GM19452 (cell line): ENCODE measurements around the gene FYN.
"Not testable (repeated sequence)": the region's sequence is repeated elsewhere in the genome, so short reads cannot be mapped to it uniquely, and the experiment has no call there.

Experiments
- ATAC-seq: cut with Tn5 transposase; IDR thresholded peaks from one replicate; pipeline ENCODE4 v1.9.1; 2021; ENCODE audit not compliant: unreplicated experiment

Gene FYN

DNA sequence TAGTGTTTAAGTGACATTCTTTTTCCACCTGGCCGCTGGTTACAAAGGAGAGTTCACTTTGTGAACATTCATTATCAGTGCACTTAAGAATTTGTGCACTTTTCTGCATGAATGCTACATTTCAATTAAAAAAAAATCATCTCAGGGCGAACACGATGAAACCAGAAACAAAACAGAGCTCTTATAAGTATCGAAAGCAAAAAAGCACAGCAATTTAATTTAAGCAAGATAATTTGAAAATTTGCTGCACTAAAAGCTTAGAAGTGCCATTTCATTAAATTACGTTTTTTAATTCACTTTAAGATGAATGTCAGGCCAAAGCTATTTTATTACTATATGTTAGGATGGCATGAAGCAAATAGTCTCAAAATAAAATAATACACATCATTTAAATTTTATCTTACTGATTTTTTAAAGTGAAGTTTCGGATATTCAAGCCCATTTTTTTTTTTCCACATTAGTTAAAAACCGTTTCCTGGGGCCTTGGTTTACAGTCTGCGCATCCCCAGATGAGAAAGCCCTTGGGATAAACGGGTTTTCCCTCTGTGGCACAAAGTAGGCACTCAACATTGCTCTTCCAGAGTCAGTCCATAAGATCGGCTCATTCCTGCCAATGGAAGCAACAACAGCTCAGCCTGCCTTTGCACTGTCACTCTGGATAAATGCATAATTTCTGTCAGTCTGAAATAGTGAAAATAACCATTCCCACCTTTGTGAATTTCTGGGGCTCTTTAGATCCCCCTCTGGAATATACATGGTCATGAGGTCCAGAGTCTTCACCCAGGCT lies 80.1 kb downstream of the FYN start:
- no peak for ATAC-seq

- no peak for ATAC-seq
Measured at GRCh38 chr6:111792241-111792640, 81.0 kb downstream of the FYN start.

DNA sequence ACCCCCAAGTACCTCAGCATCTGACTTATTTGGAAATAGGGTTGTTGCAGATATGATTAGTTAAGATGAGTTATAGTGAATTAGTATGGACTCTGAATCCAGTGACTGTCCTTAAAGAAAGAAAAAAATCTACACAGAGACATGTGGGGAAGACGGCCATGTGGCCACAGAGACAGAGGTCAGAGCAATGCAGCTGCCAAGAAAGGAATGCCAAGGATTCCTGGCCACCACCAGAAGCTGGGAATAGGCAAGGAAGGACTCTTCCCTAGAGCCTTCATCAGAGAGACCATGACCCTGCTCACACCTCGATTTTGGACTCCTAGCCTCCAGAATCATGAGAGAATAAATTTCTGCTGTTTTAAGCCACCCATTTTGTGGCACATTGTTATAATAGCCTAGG lies 81.8 kb downstream of the FYN start:
- ATAC-seq, result no peak

DNA sequence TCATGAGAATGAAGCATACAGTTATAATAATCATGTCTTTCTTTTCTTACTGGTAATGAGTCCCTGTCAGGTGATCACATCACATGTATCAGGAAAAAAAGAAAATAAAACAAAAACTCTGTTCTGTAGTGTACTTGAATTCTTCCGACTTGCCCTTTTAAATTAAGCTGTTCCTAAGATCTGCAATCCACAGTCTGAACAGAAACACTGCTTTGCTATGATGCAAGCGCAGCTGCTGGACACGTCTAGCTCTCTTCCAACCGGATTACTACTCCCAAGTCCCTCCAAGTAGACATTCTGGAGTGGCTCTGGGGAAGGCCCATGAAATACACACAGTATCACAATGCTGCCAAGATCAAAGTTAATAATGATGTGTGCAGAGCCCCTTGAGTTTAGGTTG lies 83.7 kb downstream of the FYN start:
- ATAC-seq, result no peak

DNA sequence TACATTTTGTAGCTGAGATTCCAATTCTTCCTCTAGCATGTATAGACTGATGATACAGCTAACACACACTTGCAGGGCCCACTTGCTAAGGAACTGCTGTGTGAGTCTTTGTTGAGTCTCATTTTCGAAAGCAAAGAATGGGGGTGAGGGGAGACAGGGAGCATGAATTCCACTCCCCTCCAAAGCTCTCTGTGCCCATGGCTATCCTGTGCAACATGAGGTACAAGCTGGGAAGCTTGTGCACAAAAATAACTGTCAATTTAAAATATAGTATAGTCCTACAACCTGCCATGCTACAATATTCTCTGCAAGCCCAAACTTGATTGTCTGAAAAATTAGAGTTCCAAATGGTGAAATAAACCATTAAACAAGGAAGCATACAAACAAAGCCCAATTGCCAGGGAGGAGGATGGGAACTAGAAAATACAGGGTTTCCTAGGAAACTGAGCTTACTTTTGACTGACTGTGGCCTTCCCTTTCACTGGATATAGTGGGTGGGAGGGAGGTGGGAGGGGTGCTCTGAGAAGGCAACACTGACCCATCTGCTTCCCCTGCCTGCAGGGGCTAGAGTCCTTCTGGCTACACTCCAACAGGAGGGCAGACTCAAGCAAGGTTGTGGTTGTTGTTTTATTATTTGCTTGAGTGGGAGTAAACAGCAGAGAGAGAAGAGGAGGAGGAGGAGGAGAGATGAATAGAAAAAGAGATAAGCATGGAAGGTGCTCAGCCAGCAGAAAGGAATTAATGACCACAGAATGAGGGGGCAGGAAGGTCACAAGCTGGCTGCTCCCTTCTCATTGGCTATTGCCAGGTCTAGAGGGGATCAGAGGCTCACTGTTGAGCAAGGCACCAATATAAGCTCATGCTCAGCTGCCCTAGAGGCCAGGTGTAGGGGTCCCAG lies 84.6 kb downstream of the FYN start:
- ATAC-seq, result no peak

DNA sequence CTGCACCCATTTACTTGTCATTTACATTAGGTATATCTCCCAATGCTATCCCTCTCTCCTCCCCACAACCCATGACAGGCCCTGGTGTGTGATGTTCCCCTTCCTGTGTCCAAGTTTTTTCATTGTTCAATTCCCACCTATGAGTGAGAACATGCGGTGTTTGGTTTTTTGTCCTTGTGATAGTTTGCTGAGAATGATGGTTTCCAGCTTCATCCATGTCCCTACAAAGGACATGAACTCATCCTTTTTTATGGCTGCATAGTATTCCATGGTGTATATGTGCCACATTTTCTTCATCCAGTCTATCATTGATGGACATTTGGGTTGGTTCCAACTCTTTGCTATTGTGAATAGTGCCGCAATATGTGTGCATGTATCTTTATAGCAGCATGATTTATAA lies 87.1 kb downstream of the FYN start:
- ATAC-seq, result not testable (repeated sequence)

GRCh38 chr6:111784433-111784832 lies 88.8 kb downstream of the FYN start:
- ATAC-seq, result no peak

DNA sequence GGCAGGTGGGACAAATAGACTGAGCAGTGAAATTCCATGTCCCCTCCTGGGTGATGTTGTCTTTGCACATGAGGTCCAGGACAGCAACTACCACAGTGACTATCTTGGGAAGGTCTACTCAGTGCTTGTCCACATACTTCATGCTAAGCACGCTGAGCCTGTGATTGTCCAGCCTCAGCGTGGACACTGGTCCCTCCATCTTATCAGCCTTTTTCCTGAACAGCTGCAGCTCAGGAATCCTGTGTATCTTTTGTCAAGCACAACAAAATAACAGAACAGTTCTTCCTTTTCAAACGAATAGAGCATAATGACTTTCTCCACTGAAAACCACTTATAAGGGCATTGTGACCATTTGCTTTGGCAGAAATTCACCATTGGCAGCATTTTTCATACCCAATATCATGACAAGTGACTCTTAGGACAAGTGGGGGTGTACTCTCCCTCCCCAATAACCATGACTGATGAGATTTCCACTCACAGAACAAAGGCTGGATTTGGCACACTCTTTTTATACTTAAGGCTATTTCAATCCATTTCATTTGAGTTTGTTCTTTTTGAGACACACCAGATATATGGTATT lies 90.3 kb downstream of the FYN start:
- no peak for ATAC-seq

GRCh38 chr6:111782192-111782809 lies 91.0 kb downstream of the FYN start:
- ATAC-seq, result no peak

DNA sequence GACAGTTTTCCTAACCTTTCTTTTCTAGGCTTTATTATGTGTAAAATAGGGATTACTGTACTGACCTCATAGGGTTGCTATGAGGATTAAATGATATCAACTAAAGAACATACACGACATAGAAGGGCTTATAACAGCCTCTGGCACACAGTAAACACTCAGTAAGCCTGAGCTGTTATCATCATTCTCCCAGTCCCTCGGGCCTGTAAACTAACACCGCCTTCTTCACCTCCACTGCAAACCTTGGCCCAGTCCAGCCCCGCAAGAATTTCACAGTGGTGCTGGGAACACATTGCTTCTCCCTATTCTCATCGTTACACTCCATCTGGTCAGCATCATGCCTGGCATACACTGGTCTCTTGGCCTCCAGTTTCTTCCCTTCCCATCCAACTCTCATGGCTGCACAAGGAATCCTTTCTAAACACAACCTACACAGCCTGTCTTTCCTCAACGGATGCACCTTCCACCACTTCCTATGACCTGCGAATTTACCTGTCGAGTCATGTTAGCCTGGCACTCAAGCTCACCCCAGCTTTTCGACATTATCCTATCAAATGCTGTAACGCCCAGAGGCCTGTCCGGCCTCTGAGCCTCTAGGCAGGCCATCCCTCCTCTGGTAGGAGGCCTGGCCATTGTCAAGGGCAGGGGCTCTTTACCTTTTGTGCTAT lies 92.1 kb downstream of the FYN start:
- no peak for ATAC-seq

- ATAC-seq, result no peak
Measured at GRCh38 chr6:111780393-111780792, 92.9 kb downstream of the FYN start.

- ATAC-seq, result no peak
Measured at GRCh38 chr6:111779660-111780059, 93.6 kb downstream of the FYN start.

- ATAC-seq, result no peak
Measured at GRCh38 chr6:111779031-111779430, 94.2 kb downstream of the FYN start.

- peak; percentile 46 for ATAC-seq
Measured at GRCh38 chr6:111777357-111777756, 95.9 kb downstream of the FYN start.

DNA sequence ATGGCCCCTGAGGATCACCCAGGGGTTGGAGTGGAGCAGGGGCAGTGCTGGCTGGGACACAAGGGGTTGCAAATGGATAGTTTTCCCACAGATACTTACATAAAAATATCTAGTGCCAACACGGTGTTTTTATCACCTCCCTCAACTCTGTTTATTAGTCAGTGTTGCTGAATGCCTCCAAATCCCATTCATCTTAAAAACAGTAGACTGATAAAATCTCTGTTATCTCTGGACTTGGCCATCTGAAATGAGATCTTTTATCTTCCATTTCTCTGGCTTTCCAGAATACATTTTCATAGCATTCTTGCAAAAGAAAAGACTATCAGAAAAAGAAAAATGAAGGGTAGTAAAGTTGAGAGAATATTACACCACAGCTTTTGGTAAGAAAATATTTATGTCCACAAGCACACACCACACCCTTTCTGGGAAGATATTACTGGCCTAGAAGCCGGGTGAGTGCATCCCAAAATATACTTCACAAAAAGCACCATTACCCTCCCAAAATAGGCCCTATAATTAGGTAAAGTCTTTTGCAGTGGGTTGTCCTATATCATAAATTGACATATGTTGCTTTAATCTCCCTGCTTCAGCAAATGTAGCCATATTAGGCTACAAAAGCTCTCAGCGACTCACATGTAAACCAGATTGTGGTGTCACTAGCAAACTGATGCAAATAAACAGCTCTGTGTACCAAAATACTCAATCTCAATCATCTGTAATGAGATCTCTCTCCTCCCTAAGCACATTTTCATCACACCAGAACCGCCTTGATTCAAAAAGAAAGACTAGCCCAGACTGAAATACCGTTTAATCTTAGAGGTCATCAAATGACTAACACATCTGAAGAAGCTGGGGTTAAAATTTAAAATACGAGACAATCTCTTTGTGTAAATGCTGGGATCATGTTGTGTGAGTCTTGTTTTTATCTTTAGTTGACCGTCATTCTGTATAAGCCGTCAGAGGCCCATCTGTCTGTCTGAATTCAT lies 96.7 kb downstream of the FYN start:
- ATAC-seq, result no peak

GRCh38 chr6:111775145-111775922 lies 97.9 kb downstream of the FYN start:
- no peak for ATAC-seq

DNA sequence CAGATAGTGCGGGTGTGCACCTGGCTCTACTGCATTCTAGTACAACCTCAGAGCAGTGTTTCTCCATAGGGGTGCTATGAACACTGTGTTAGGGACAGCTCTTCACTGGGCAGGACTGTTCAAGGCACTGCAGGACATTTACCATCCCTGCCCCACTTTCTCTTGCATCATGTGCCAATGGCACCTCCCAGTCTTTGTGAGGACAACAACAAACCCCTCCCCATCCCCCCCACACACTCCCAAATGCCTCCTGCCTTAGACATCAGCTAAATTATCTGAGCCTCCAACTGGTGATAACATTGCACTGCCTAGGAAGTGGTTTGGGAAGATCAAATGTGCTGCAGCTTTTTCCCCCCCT lies 98.9 kb downstream of the FYN start:
- ATAC-seq, result no peak

DNA sequence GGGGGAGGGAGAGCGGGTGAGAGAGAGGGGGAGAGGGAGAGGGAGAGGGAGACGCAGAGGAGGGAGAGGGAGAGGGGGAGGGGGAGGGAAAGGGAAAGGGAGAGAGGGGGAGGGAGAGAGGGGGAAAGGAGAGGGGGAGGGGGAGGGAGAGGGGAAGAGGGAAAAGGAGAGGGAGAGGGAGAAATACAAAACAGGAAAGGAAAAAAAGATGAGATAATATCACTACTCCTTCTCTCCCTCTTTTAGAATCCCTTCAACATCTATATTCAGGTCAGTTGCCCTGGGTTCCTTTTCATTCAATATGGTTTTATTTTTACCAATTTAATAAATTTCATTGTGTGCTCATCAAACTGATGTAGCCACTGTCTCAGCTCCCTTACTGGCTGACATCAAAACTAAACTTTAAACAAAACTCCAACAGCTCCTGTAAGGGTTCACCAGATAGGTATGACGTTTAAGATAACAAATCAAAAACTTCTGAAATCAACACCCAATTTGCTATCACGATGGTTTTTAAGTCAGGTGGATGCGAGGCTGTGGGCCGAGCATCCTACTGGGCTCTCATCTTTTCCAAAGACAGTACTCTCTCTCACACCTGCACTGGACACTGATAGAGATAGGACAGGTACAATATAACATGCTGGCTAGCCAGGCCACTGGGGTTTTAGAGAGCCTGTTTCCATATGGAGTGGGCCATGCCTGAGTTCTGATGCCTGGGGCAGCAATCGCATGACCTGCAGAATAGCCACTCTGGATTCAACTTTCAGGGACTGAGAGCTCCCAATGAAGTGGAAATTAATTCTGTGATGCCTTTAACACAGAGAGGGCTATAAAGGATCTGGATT lies 99.5 kb downstream of the FYN start:
- no peak for ATAC-seq
